ACHN (cell line): ENCODE data around the gene SUN3.
"Not testable (repeated sequence)": the region's sequence is repeated elsewhere in the genome, so short reads cannot be mapped to it uniquely, and the experiment has no call there.

Source experiments
- DNase-seq: peaks from one replicate; pipeline ENCODE4 v3.0.0-alpha.2; 2015
- in situ Hi-C: cut with HindIII; loops from 2 replicates; pipeline ENCODE4 v1.10.0; 2017; ENCODE audit warnings: low sequenced_read_pairs, low pct_ligation_motif_present, low pct_unique_long_range_greater_than_20kb

SUN3 gene

GRCh38 chr7:48035967-48036478, 7.1 kb upstream of the SUN3 start:
- DNase-seq: peak; percentile 42
- in situ Hi-C loops: no loop called here

DNA sequence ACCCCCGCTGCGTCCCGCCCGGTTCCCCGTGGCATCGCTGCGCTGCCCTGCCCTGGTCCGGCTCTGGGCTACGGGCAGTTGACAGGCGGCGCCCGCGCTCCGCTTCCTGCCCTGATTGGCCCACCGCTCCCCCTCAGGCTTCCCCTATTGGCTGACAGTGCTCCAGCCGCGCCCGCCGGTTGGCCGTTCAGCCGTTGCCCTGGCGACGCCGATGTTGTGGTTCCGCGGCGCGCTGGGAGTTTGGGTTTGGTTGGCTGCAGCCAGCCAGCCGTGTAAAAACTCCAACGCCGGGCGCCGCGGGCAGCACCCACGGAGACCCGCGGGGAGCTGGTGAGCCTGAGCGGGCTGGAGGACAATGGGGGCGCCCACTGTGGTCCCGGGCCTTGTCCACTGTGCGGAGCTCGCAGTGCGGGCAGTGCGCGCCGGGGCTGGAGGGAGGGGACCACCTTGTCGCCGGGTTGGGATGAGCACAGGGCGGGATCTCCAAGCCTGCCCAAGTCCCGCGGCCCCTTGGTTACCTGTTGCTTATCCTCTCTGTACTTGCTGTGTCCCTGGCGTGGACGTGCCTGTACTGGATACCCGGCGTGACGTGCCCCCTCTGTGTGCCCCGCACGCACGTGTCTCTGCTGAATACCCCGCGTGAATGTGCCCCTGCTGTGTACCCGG, 6.5 kb upstream of the SUN3 start, which contains the start of gene C7orf57:
C7orf57 (plus strand) TSS at position 243 of the 666 bp plus-strand sequence. CDS start 766 bp downstream, outside the sequence.
- peak; percentile 94 for DNase-seq
- in situ Hi-C loops: no loop called here

DNA sequence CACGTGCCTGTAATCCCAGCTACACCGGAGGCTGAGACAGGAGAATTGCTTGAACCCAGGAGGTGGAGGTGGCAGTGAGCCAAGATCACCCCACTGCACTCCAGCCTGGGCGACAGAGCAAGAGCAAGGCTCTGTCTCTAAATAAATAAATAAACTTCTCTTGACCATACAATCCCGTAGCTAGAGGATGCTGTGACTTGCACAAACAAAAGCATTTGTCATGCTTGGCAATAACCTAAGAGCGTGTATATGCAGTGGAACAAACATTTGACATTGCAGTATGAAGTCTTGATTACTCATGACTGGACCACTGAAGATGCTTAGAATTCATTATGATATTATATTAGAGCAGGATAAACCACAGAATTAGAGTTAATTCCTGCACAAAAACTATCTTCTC, 5.0 kb upstream of the SUN3 start:
- in situ Hi-C loops: no loop called here

GRCh38 chr7:48031111-48031510, 2.2 kb upstream of the SUN3 start:
- DNase-seq: no peak
- in situ Hi-C loops: no loop called here

More for the DNA sequence above, 5.0 kb upstream of the SUN3 start:
- DNase-seq: no peak

DNA sequence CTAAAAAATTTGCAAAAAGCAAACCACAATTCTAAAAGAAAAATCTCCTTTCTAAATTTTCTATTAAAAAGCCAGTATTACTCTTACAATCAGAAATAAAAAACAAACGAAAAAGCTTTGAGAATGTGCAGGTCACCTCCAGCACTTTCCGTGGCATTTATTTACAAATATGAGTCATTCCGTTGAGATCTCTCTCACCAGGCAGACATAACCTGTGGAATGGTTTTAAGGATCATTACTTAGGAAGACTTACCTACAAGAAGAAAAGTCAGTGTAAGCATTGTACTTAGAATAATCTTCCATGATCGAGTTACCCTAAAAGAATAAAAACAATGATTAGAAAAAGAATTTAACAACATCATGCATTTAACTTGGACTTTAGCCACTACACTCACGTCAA, 3.3 kb downstream of the SUN3 start:
- DNase-seq: no peak
- in situ Hi-C loops: no loop called here

DNA sequence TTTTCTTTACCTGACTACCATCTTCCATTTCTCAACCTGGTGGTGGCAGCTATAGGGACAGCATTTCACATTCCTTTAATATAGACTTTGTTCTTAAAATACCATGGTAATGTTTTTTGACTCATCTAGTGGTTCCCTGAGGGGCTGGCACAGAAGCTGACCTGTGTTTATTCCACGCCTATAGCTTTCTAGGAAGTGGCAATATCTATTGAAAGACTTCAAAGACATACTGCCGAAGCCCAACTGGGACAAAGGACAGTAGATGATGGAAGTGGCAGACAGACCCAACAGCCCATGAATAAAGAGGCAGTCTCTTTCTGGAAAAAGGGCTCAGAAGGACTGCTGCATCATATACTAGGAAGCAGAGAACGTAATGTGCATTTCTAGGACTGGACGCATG, 11.2 kb downstream of the SUN3 start:
- in situ Hi-C loops: no loop called here
- no peak for DNase-seq

DNA sequence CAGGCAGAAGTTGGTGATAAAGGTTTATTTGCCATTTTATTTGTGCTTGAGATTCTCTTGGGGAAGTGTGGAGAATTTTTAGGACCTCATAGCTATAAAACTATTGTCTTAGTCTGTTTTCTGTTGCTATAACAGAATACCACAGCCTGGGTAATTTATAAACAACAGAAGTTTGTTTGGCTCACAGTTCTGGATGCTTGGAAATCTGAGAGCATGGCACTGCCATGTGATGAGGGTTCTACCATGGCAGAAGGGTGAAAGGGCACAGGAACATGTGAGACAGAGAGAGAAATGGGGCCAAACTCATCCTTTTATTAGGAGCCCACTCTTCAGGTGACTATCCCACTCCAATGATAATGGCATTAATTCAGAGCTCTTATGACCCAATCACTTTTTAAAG, 12.3 kb downstream of the SUN3 start:
- in situ Hi-C loops: no loop called here
- no peak for DNase-seq

GRCh38 chr7:48011951-48012350, 17.0 kb downstream of the SUN3 start:
- in situ Hi-C loops: no loop called here
- DNase-seq: no peak

GRCh38 chr7:48011323-48011722, 17.6 kb downstream of the SUN3 start:
- in situ Hi-C loops: no loop called here

GRCh38 chr7:48009954-48010353, 19.0 kb downstream of the SUN3 start:
- in situ Hi-C loops: no loop called here
- no peak for DNase-seq

More at GRCh38 chr7:48011323-48011722, 17.6 kb downstream of the SUN3 start:
- DNase-seq: no peak

GRCh38 chr7:48009257-48009656, 19.6 kb downstream of the SUN3 start:
- DNase-seq: no peak
- in situ Hi-C loops: no loop called here

DNA sequence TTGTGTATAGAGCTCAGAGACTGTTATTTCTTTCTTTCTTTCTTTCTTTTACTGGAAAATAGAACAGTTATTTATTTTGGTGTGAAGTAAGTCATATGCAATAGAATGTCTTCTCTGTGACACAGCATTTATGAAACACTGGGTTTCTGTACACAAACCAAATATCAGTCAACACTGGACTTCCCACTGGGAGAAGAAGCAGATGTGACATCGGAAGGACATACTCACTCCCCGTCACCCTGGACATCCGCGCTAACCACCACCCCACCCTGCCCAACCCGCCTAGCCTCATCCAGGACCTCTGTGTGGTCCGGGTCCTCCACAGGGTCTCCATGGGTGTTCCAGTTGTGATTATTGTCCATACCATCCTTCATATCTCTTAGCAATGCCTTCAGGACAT, 22.0 kb downstream of the SUN3 start:
- DNase-seq: no peak
- in situ Hi-C loops: no loop called here

- in situ Hi-C loops: no loop called here
- DNase-seq: no peak
Measured at GRCh38 chr7:48004638-48005037, 24.3 kb downstream of the SUN3 start.

GRCh38 chr7:48004032-48004431, 24.9 kb downstream of the SUN3 start:
- no peak for DNase-seq
- in situ Hi-C loops: no loop called here

DNA sequence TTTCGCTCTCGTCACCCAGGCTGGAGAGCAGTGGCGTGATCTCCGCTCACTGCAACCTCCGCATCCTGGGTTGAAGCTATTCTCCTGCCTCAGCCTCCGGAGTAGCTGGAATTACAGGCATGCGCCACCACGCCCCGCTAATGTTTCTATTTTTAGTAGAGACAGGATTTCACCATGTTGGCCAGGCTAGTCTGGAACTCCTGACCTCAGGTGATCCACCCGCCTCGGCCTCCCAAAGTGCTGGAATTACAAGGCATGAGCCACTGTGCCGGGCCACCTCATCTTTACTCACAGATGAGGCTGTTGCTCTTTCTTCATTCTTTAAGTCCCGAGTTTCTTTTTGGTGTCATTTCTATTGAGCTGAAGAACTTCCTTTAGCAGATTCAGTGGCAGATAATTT, 28.7 kb downstream of the SUN3 start:
- in situ Hi-C loops, DNase-seq: not testable (repeated sequence)

GRCh38 chr7:47999413-47999812, 29.5 kb downstream of the SUN3 start:
- DNase-seq: no peak
- in situ Hi-C loops: loop anchor here (25.0 kb wide), 1 partner anchor 88 kb away; the partner anchor contains the start of gene UPP1

DNA sequence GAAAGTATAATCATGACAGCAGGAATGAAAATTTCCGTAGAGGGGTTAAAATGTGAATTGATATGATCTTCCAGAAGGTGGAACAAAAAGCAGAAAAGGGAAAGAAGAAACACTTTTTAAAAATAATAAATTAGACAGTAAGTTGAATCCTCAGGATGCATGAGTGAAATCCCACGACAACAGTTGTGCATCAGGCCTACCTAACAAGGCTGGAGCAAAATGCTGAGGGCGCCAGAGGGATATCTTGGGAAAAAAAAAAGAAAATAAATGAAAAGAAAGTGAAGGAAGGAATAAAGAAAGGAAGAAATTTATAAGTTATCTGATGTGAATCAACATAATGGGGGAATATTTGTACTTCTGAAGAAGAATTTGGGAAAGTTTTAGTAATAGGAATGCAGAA, 36.5 kb downstream of the SUN3 start:
- in situ Hi-C loops: loop anchor here (25.0 kb wide), 1 partner anchor 95 kb away; the partner anchor contains the start of gene UPP1
- DNase-seq: peak; percentile 53

GRCh38 chr7:47991741-47992311, 37.1 kb downstream of the SUN3 start:
- DNase-seq: peak; percentile 93
- in situ Hi-C loops: loop anchor here (25.0 kb wide), 1 partner anchor 95 kb away; the partner anchor contains the start of gene UPP1

GRCh38 chr7:47991270-47991669, 37.6 kb downstream of the SUN3 start:
- DNase-seq: peak; percentile 11
- in situ Hi-C loops: loop anchor here (25.0 kb wide), 1 partner anchor 96 kb away; the partner anchor contains the start of gene UPP1

DNA sequence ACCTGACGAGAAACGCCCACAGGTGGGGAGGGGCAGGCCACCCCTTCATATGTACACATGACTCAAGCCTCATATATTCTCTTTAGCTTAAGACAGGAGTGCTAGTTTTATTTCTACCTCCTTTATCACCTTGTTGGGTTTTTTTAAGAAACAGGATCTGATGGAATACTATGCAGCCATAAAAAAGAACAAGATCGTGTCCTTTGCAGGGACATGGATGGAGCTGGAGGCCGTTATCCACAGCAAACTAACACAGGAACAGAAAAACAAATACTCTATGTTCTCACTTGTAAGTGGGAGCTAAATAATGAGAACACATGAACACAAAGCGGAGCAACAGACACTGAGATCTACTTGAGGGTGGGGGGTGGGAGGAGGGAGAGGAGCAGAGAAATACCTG, 38.3 kb downstream of the SUN3 start:
- in situ Hi-C loops: loop anchor here (25.0 kb wide), 1 partner anchor 97 kb away; the partner anchor contains the start of gene UPP1
- DNase-seq: no peak
